Measurements from ENCODE around the gene RAP2A. TPM values are rescaled to one million over a fixed set of nuclear protein-coding genes. Genes with fewer than 3 reads are reported as not detected.

The RAP2A gene
- total RNA-seq, 1 experiment from 2014 or later: 32.1 TPM

- H3K23ac ChIP-seq (ENCODE audit: insufficient read length, low read depth, low read length): no peak overlapping the region
- no peak for DNase-seq
- no peak overlapping the region for H3K18ac ChIP-seq (ENCODE audit: insufficient read length, low read depth, low read length)
- no peak overlapping the region for H2BK20ac ChIP-seq (ENCODE audit: low read depth, low read length, poor library complexity, severe bottlenecking)
- H2BK5ac ChIP-seq (ENCODE audit: insufficient read length, low read length): no peak overlapping the region
- Mint-ChIP-seq H3K4me3 (no peak overlapping the region), H3K9me3 (0 out of 5 replicates have a peak, but pooled peaks cover 0 to under 1% of the 10 kb centered on the region in 2 experiments), H3K4me1 (peaks cover 18 to 23% of the 10 kb centered on the region in 2 experiments), H3K36me3 (ENCODE audit: insufficient read depth in 1 of 3, low read depth in 3 of 3) (peaks cover 5 to 11% (median 10%) of the 10 kb centered on the region in 3 experiments; a peak in 5 of 7 replicates), H3K27me3 (ENCODE audit: low read depth) (no peaks in the 10 kb centered on the region), H3K27ac (no peak overlapping the region)
- H3K79me1 ChIP-seq (ENCODE audit: insufficient read depth, low read depth, low read length, poor library complexity, severe bottlenecking): no peaks in the 10 kb centered on the region
- H2BK12ac ChIP-seq (ENCODE audit: insufficient read length, low read depth, low read length): no peak overlapping the region
- no peaks in the 10 kb centered on the region for H3K27me3 ChIP-seq (ENCODE audit: insufficient read depth, low read length)
- H3K23me2 ChIP-seq (ENCODE audit: insufficient read length, low read depth, low read length, poor library complexity, severe bottlenecking): no peaks in the 10 kb centered on the region
- H4K5ac ChIP-seq (ENCODE audit: insufficient read length, low read depth, low read length): no peak overlapping the region
- WGBS (ENCODE audit: extremely low coverage, insufficient read length, low lambda C conversion rate): no CpG with 5 or more reads among the region's 7 CpGs
- no peak overlapping the region for H3K56ac ChIP-seq (ENCODE audit: insufficient read length, low read depth, low read length)
- no peaks in the 10 kb centered on the region; the same call in 1 of the 2 replicates for H3K79me2 ChIP-seq (ENCODE audit: insufficient read depth, low read length)
- H2BK120ac ChIP-seq (ENCODE audit: low read depth, low read length, poor library complexity, severe bottlenecking): no peak overlapping the region
- no peaks in the 10 kb centered on the region for H3K9me3 ChIP-seq (ENCODE audit: control insufficient read depth, low read depth, low read length)
- H3K4me2 ChIP-seq (ENCODE audit: insufficient read depth, insufficient read length, low read length): no peak overlapping the region
- TF ChIP-seq CTCF (conservative IDR thresholded peaks at IDR 0.05): no peak
- no peak overlapping the region for H3K9ac ChIP-seq (ENCODE audit: extremely low read depth, insufficient read length, low read length)
- H4K8ac ChIP-seq (replicated peaks; ENCODE audit: insufficient read length, low read depth, low read length): no peak overlapping the region
- H3K14ac ChIP-seq (ENCODE audit: insufficient read depth, low read length): no peak overlapping the region
- H2AFZ ChIP-seq (ENCODE audit: low read length): no peak overlapping the region
- no peak overlapping the region for H2AK5ac ChIP-seq (ENCODE audit: insufficient read length, low read length)
- H3K4me1 ChIP-seq (ENCODE audit: insufficient read depth, low read length): no peaks in the 10 kb centered on the region; the same call in 1 of the 2 replicates
- H3K4ac ChIP-seq (ENCODE audit: low read depth, low read length): no peak overlapping the region
- H4K91ac ChIP-seq (ENCODE audit: insufficient read length, low read depth, low read length): no peak overlapping the region
- no peaks in the 10 kb centered on the region for H4K20me1 ChIP-seq (ENCODE audit: control insufficient read depth, insufficient read depth, insufficient read length)
- no peak overlapping the region for H3K27ac ChIP-seq (ENCODE audit: insufficient read length, low read depth, low read length)
- no peak overlapping the region for H2BK15ac ChIP-seq (ENCODE audit: low read depth, low read length)
- H3T11ph ChIP-seq (ENCODE audit: low read length): no peak overlapping the region
These were observed 26.2 kb downstream of the RAP2A start for GRCh38 chr13:97460004-97460775.
